Gastrocnemius medialis (tissue), 4 donors: Measurements from ENCODE around the gene TMEM185B. TPM values are rescaled to one million over a fixed set of nuclear protein-coding genes. Genes with fewer than 3 reads are reported as not detected.

Experiments used
- ATAC-seq, 2 donors: fragments of 150-250 bp; one replicate each; pipeline ENCODE4 v1.9.1; 2016
- DNase-seq, 2 donors: peaks; one replicate each; pipeline ENCODE4 v3.0.0-alpha.2; 2019
- H3K27ac ChIP-seq, 4 donors: fragments of 200-600 bp; sonication (generic); 1 replicate in 1 of 4; 2 replicates in 3 of 4; pipeline ENCODE4 v1.5.1; 2016 to 2018; ENCODE audit warnings: mild to moderate bottlenecking in 2 of 4, moderate library complexity in 1 of 4
- H3K27me3 ChIP-seq, 3 donors: fragments of 200-600 bp; sonication (generic) in 2 of 3; 1 replicate in 1 of 3; 2 replicates in 2 of 3; pipeline versions ENCODE4 v1.5.1 to v1.6.0; 2016 to 2019; ENCODE audit warnings: mild to moderate bottlenecking in 1 of 3, moderate library complexity in 1 of 3
- H3K36me3 ChIP-seq, 2 donors: fragments of 200-600 bp; sonication (generic) in 1 of 2; one replicate each; pipeline ENCODE4 v1.5.1; 2017 to 2018
- H3K4me1 ChIP-seq, 2 donors: fragments of 200-600 bp; sonication (generic) in 1 of 2; one replicate each; pipeline ENCODE4 v1.5.1; 2016 to 2017; ENCODE audit warnings: mild to moderate bottlenecking in 2 of 2
- H3K4me3 ChIP-seq, 4 donors: fragments of 200-600 bp; sonication (generic) in 3 of 4; 1 replicate in 1 of 4; 2 replicates in 3 of 4; pipeline ENCODE4 v1.5.1; 2016 to 2019; ENCODE audit warnings: mild to moderate bottlenecking in 2 of 4
- H3K9me3 ChIP-seq, 3 donors: fragments of 200-600 bp; sonication (generic) in 2 of 3; 1 replicate in 1 of 3; 2 replicates in 2 of 3; pipeline ENCODE4 v1.5.1; 2016 to 2019
- CTCF ChIP-seq, 5 experiments: fragments of 450-650 bp in 3 of 5; fragments of 200-600 bp in 2 of 5; sonication (generic) in 2 of 5; IDR thresholded peaks in 4 of 5; conservative IDR thresholded peaks in 1 of 5; 1 replicate in 4 of 5; 2 replicates in 1 of 5; pipeline ENCODE4 v1.5.1; 2016 to 2019; ENCODE audit warnings: antibody characterized with exemption in 5 of 5, mild to moderate bottlenecking in 3 of 5, moderate library complexity in 3 of 5
- POLR2A ChIP-seq, 2 donors: fragments of 450-650 bp; IDR thresholded peaks; one replicate each; pipeline ENCODE4 v1.6.1; 2017; ENCODE audit warnings: antibody characterized with exemption in 2 of 2, mild to moderate bottlenecking in 2 of 2, moderate library complexity in 2 of 2
- in situ Hi-C, 4 donors: fragments of 200-750 bp; cut with MboI; loops; one replicate each; pipeline versions ENCODE4 v1.15.0 to v1.8.0; 2017; ENCODE audit warnings: low sequenced_read_pairs in 4 of 4
- intact Hi-C: fragments of 100-400 bp; cut with DNase I; formaldehyde crosslinking; loops from one replicate; pipeline ENCODE4 v1.15.1; 2023; ENCODE audit warnings: low total_unique reads
- total RNA-seq, 4 donors: library from RNA; depleted of rRNA; stranded (reverse); fragments of >200 nt; gene quantifications; one replicate each; pipeline versions ENCODE4 v1.1.0 to v1.2.3, GENCODE V29; 2016

Gene TMEM185B
- total RNA-seq, 4 donors from 2014 or later, result 10.8 to 23.5 (median 15.4) TPM

GRCh38 chr2:120220756-120221155 is 2.4 kb downstream of the TMEM185B start:
- TF ChIP-seq POLR2A (IDR thresholded peaks at IDR 0.05), result no peak
- TF ChIP-seq CTCF (IDR thresholded peaks at IDR 0.05 in 4 of 5, conservative IDR thresholded peaks at IDR 0.05 in 1 of 5), result no peak
- no peaks in the 10 kb centered on the region for H3K9me3 ChIP-seq
- H3K4me1 ChIP-seq, result peaks cover 25% of the 10 kb centered on the region in 2 donors
- no peak for DNase-seq
- intact Hi-C loops (loop anchor here (5.0 to 10.0 kb wide), 3 partner anchors 92 to 463 kb away; partner anchors contain the start of gene PTPN4), in situ Hi-C loops (no loop called here)
- no peak overlapping the region for H3K4me3 ChIP-seq
- H3K27ac ChIP-seq, result peak overlapping the region in 2 of 4 donors; percentile 7 to 16
- H3K36me3 ChIP-seq, result peaks cover 0 to 13% of the 10 kb centered on the region in 2 donors
- no peaks in the 10 kb centered on the region for H3K27me3 ChIP-seq
- no peak for ATAC-seq

GRCh38 chr2:120219766-120220165 is 3.4 kb downstream of the TMEM185B start:
- in situ Hi-C loops, result no loop called here
- H3K4me1 ChIP-seq, result peaks cover 25% of the 10 kb centered on the region in 2 donors

GRCh38 chr2:120219291-120219690 is 3.9 kb downstream of the TMEM185B start:
- Histone ChIP-seq H3K36me3 (peaks cover 0 to 13% of the 10 kb centered on the region in 2 donors), H3K9me3 (no peaks in the 10 kb centered on the region), H3K4me3 (no peak overlapping the region), H3K27me3 (no peaks in the 10 kb centered on the region), H3K4me1 (peaks cover 25% of the 10 kb centered on the region in 2 donors), H3K27ac (no peak overlapping the region)
- TF ChIP-seq POLR2A (IDR thresholded peaks at IDR 0.05) (no peak), CTCF (IDR thresholded peaks at IDR 0.05 in 4 of 5, conservative IDR thresholded peaks at IDR 0.05 in 1 of 5) (no peak)
- intact Hi-C loops (no loop called here), in situ Hi-C loops (no loop called here)
- ATAC-seq, result no peak
- DNase-seq, result no peak

More at GRCh38 chr2:120219766-120220165, 3.4 kb downstream of the TMEM185B start:
- intact Hi-C loops, result loop anchor here (5.0 to 10.0 kb wide), 3 partner anchors 93 to 462 kb away; partner anchors contain the start of gene PTPN4
- no peak for DNase-seq
- peak overlapping the region in 1 of 4 donors; percentile 6 for H3K27ac ChIP-seq
- no peaks in the 10 kb centered on the region for H3K27me3 ChIP-seq
- H3K9me3 ChIP-seq, result no peaks in the 10 kb centered on the region
- H3K36me3 ChIP-seq, result peaks cover 0 to 13% of the 10 kb centered on the region in 2 donors
- TF ChIP-seq CTCF (IDR thresholded peaks at IDR 0.05 in 4 of 5, conservative IDR thresholded peaks at IDR 0.05 in 1 of 5) (no peak), POLR2A (IDR thresholded peaks at IDR 0.05) (no peak)
- no peak overlapping the region for H3K4me3 ChIP-seq
- ATAC-seq, result no peak

- no peak for TF ChIP-seq CTCF (IDR thresholded peaks at IDR 0.05 in 4 of 5, conservative IDR thresholded peaks at IDR 0.05 in 1 of 5)
- TF ChIP-seq POLR2A (IDR thresholded peaks at IDR 0.05), result no peak
- ATAC-seq (no peak), DNase-seq (no peak)
- Histone ChIP-seq H3K4me1 (peaks cover 18 to 20% of the 10 kb centered on the region in 2 donors), H3K4me3 (no peak overlapping the region), H3K9me3 (no peaks in the 10 kb centered on the region), H3K27me3 (no peaks in the 10 kb centered on the region), H3K36me3 (peaks cover 0 to 13% of the 10 kb centered on the region in 2 donors), H3K27ac (no peak overlapping the region)
- in situ Hi-C loops, result no loop called here
- intact Hi-C loops, result no loop called here
Measured at GRCh38 chr2:120218181-120218580, 5.0 kb downstream of the TMEM185B start.

GRCh38 chr2:120210270-120210693 is 12.9 kb downstream of the TMEM185B start:
- Histone ChIP-seq H3K27me3 (no peaks in the 10 kb centered on the region), H3K4me3 (no peak overlapping the region), H3K36me3 (no peaks in the 10 kb centered on the region), H3K27ac (no peak overlapping the region), H3K9me3 (no peaks in the 10 kb centered on the region), H3K4me1 (no peaks in the 10 kb centered on the region)
- intact Hi-C loops (no loop called here), in situ Hi-C loops (no loop called here)
- DNase-seq (no peak), ATAC-seq (no peak)
- TF ChIP-seq CTCF (IDR thresholded peaks at IDR 0.05 in 4 of 5, conservative IDR thresholded peaks at IDR 0.05 in 1 of 5) (no peak), POLR2A (IDR thresholded peaks at IDR 0.05) (no peak)
